Endothelial cell of umbilical vein (primary cell): Measurements from ENCODE around the gene MTMR3.

Source experiments
- FOS ChIP-seq: IDR thresholded peaks from 2 replicates; pipeline ENCODE4 v1.6.1; 2011; ENCODE audit warnings: mild to moderate bottlenecking, low read length, moderate library complexity, borderline replicate concordance; ENCODE audit not compliant: insufficient read depth
- TF ChIP-seq, protein P1 (sequence below), 2 donors: IDR thresholded peaks; 1 replicate in 1 of 2; 2 replicates in 1 of 2; pipeline ENCODE4 v1.5.1; 2011; ENCODE audit warnings: low read length in 2 of 2, mild to moderate bottlenecking in 2 of 2, moderate library complexity in 2 of 2, control low read depth in 1 of 2, inconsistent platforms in 1 of 2, low read depth in 1 of 2; ENCODE audit not compliant: insufficient read depth in 1 of 2; ENCODE audit errors: extremely low read depth in 1 of 2

DNA sequence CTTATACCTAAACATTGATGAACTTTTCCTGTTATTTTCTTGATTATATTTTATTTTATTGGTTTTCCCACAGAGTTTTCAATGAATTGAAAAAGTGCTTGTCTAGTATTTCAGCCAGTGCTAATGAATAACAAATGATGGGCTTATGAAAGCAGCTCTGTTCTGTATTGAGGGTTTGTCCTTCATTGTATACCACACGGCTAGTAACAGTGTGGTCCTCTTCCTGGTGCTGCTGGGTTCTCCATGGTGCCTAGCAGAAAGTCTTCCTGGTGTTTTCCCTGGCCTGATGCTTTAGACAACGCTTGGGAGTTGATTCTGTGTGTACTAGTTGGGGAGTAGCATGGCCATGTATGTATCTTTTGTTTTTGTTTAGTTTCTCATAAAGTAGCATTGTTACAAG lies 89.1 kb downstream of the MTMR3 start:
- TF ChIP-seq FOS: no peak
- TF ChIP-seq, protein P1, sequence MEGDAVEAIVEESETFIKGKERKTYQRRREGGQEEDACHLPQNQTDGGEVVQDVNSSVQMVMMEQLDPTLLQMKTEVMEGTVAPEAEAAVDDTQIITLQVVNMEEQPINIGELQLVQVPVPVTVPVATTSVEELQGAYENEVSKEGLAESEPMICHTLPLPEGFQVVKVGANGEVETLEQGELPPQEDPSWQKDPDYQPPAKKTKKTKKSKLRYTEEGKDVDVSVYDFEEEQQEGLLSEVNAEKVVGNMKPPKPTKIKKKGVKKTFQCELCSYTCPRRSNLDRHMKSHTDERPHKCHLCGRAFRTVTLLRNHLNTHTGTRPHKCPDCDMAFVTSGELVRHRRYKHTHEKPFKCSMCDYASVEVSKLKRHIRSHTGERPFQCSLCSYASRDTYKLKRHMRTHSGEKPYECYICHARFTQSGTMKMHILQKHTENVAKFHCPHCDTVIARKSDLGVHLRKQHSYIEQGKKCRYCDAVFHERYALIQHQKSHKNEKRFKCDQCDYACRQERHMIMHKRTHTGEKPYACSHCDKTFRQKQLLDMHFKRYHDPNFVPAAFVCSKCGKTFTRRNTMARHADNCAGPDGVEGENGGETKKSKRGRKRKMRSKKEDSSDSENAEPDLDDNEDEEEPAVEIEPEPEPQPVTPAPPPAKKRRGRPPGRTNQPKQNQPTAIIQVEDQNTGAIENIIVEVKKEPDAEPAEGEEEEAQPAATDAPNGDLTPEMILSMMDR (IDR thresholded peaks at IDR 0.05; ENCODE audit: extremely low read depth in 1 of 2, insufficient read depth in 1 of 2, low read depth in 1 of 2, low read length in 2 of 2): no peak
